Superior temporal gyrus (tissue), 1 donor: ENCODE measurements around the gene BTF3.

Experiments used
- DNase-seq: peaks from one replicate; pipeline ENCODE4 v3.0.0-alpha.2; 2016; ENCODE audit errors: extremely low spot score

Gene BTF3

GRCh38 chr5:73523861-73524260, 25.6 kb downstream of the BTF3 start:
- DNase-seq = no peak

- no peak for DNase-seq
Observed at GRCh38 chr5:73525606-73526203, 27.5 kb downstream of the BTF3 start.

- peak; percentile 20 for DNase-seq
Observed at GRCh38 chr5:73528248-73528647, 30.0 kb downstream of the BTF3 start.

GRCh38 chr5:73529081-73529480, 30.8 kb downstream of the BTF3 start:
- DNase-seq = no peak

GRCh38 chr5:73531356-73531755, 33.1 kb downstream of the BTF3 start:
- no peak for DNase-seq

GRCh38 chr5:73532195-73532594, 34.0 kb downstream of the BTF3 start:
- no peak for DNase-seq

GRCh38 chr5:73534011-73534644, 35.9 kb downstream of the BTF3 start:
- no peak for DNase-seq

GRCh38 chr5:73534971-73535370, 36.7 kb downstream of the BTF3 start:
- no peak for DNase-seq

GRCh38 chr5:73539730-73540129, 41.5 kb downstream of the BTF3 start:
- DNase-seq = no peak

GRCh38 chr5:73540192-73540591, 42.0 kb downstream of the BTF3 start:
- no peak for DNase-seq

GRCh38 chr5:73542020-73542419, 43.8 kb downstream of the BTF3 start:
- no peak for DNase-seq

- no peak for DNase-seq
Observed at GRCh38 chr5:73544429-73545402, 46.5 kb downstream of the BTF3 start.

- DNase-seq = no peak
Observed at GRCh38 chr5:73545403-73545779, 47.1 kb downstream of the BTF3 start.

- DNase-seq = no peak
Observed at GRCh38 chr5:73550016-73550415, 51.8 kb downstream of the BTF3 start.

GRCh38 chr5:73552642-73553041, 54.4 kb downstream of the BTF3 start:
- DNase-seq = no peak
